WTC11 (cell line): ENCODE results near the gene RIN3. TPM values are rescaled to one million over a fixed set of nuclear protein-coding genes. Genes with fewer than 3 reads are reported as not detected.

Source experiments
- ATAC-seq: fragments of 200-7000 bp; cut with Tn5 transposase; 2 replicates; pipeline ENCODE4 v1.10.0; 2021; ENCODE audit warnings: mild to moderate bottlenecking, moderate library complexity
- CTCF ChIA-PET: fragments of 300-600 bp; sonication (Branson Sonifier 250); formaldehyde crosslinking; loops from one replicate; lab custom pipeline; 2021; ENCODE audit warnings: antibody characterized with exemption; lab: Charles Lee
- POLR2A ChIA-PET: fragments of 350-600 bp; sonication (Branson Sonifier 250); formaldehyde crosslinking; loops from one replicate; lab custom pipeline; 2021; ENCODE audit warnings: antibody characterized with exemption; lab: Charles Lee
- DNase-seq: peaks from one replicate; pipeline ENCODE4 v3.0.0; 2021; ENCODE audit warnings: low spot score
- H3K27ac Mint-ChIP-seq: 2 replicates; pipeline ENCODE4 v1.8.0; 2021; ENCODE audit warnings: mixed read lengths
- H3K27me3 Mint-ChIP-seq: 2 replicates; pipeline ENCODE4 v1.8.0; 2021; ENCODE audit warnings: low read depth, mild to moderate bottlenecking, moderate library complexity, mixed read lengths
- H3K36me3 Mint-ChIP-seq: 2 replicates; pipeline ENCODE4 v1.8.0; 2021; ENCODE audit warnings: mixed read lengths
- H3K4me1 Mint-ChIP-seq: 2 replicates; pipeline ENCODE4 v1.8.0; 2022; ENCODE audit warnings: mixed read lengths
- H3K4me3 Mint-ChIP-seq: 2 replicates; pipeline ENCODE4 v1.8.0; 2021; ENCODE audit warnings: mild to moderate bottlenecking, moderate library complexity, mixed read lengths
- H3K9me3 Mint-ChIP-seq: 2 replicates; pipeline ENCODE4 v1.8.0; 2021; ENCODE audit warnings: mixed read lengths
- CBFB ChIP-seq: sonication (generic); formaldehyde crosslinking; IDR thresholded peaks from 2 replicates; pipeline ENCODE4 v1.8.1; 2022; ENCODE audit warnings: mild to moderate bottlenecking, low read depth, missing genetic modification reagents
- ELF4 ChIP-seq: sonication (generic); formaldehyde crosslinking; IDR thresholded peaks from 2 replicates; pipeline ENCODE4 v1.8.1; 2022; ENCODE audit warnings: low read depth, mild to moderate bottlenecking, moderate library complexity, missing genetic modification reagents
- ESRRA ChIP-seq: sonication (generic); formaldehyde crosslinking; IDR thresholded peaks from 2 replicates; pipeline ENCODE4 v1.8.1; 2022; ENCODE audit warnings: mild to moderate bottlenecking, missing genetic modification reagents, borderline replicate concordance
- FOXJ3 ChIP-seq: sonication (generic); formaldehyde crosslinking; IDR thresholded peaks from 2 replicates; pipeline ENCODE4 v1.9.0; 2021; ENCODE audit warnings: missing genetic modification reagents, mild to moderate bottlenecking, borderline replicate concordance
- FOXP1 ChIP-seq: sonication (generic); formaldehyde crosslinking; IDR thresholded peaks from 2 replicates; pipeline ENCODE4 v1.8.0; 2022; ENCODE audit warnings: missing genetic modification reagents, mild to moderate bottlenecking, moderate library complexity, borderline replicate concordance
- GRHL2 ChIP-seq: fragments of 250-450 bp; sonication (Bioruptor Pico); IDR thresholded peaks from 2 replicates; pipeline ENCODE4 v1.8.0; 2022; ENCODE audit warnings: mild to moderate bottlenecking, moderate library complexity; ENCODE audit not compliant: insufficient replicate concordance, severe bottlenecking
- GTF2I ChIP-seq: fragments of 250-450 bp; sonication (Bioruptor Pico); conservative IDR thresholded peaks from 2 replicates; pipeline ENCODE4 v1.4.0; 2021; ENCODE audit warnings: mild to moderate bottlenecking
- IRF2 ChIP-seq: sonication (generic); formaldehyde crosslinking; IDR thresholded peaks from 2 replicates; pipeline ENCODE4 v1.8.0; 2022; ENCODE audit warnings: low read depth, missing genetic modification reagents, borderline replicate concordance
- JUN ChIP-seq: sonication (generic); formaldehyde crosslinking; IDR thresholded peaks from 2 replicates; pipeline ENCODE4 v1.8.0; 2023; ENCODE audit warnings: mild to moderate bottlenecking, missing genetic modification reagents
- MXD4 ChIP-seq: fragments of 250-450 bp; sonication (Bioruptor Pico); IDR thresholded peaks from 2 replicates; pipeline ENCODE4 v1.8.0; 2021; ENCODE audit warnings: mild to moderate bottlenecking, moderate library complexity, borderline replicate concordance
- NR1H2 ChIP-seq: sonication (generic); formaldehyde crosslinking; IDR thresholded peaks from 2 replicates; pipeline ENCODE4 v1.9.0; 2021; ENCODE audit warnings: mild to moderate bottlenecking, moderate library complexity, missing genetic modification reagents
- SOX15 ChIP-seq: fragments of 250-450 bp; sonication (Bioruptor Pico); IDR thresholded peaks from 2 replicates; pipeline ENCODE4 v1.9.0; 2021; ENCODE audit warnings: mild to moderate bottlenecking
- SP1 ChIP-seq: sonication (generic); formaldehyde crosslinking; conservative IDR thresholded peaks from 2 replicates; pipeline ENCODE4 v1.8.1; 2022; ENCODE audit warnings: missing genetic modification reagents
- TP53 ChIP-seq: sonication (generic); formaldehyde crosslinking; IDR thresholded peaks from 2 replicates; pipeline ENCODE4 v1.8.1; 2023; ENCODE audit warnings: mild to moderate bottlenecking, missing genetic modification reagents
- ZBTB21 ChIP-seq: sonication (generic); formaldehyde crosslinking; IDR thresholded peaks from 2 replicates; pipeline ENCODE4 v1.8.1; 2023; ENCODE audit warnings: mild to moderate bottlenecking, missing genetic modification reagents, borderline replicate concordance
- ZNF232 ChIP-seq: sonication (generic); formaldehyde crosslinking; IDR thresholded peaks from 2 replicates; pipeline ENCODE4 v1.8.0; 2022; ENCODE audit warnings: mild to moderate bottlenecking, missing genetic modification reagents
- ZNF671 ChIP-seq: fragments of 250-450 bp; sonication (Bioruptor Pico); IDR thresholded peaks from 2 replicates; pipeline ENCODE4 v1.8.0; 2021; ENCODE audit warnings: mild to moderate bottlenecking
- total RNA-seq: library from RNA; stranded (reverse); gene quantifications from 3 replicates; pipeline ENCODE4 v1.2.3, GENCODE V29; 2021
- TF ChIP-seq, protein P1 (sequence below): sonication (generic); formaldehyde crosslinking; IDR thresholded peaks from 2 replicates; pipeline ENCODE4 v1.8.1; 2023; ENCODE audit warnings: mild to moderate bottlenecking, missing genetic modification reagents, moderate library complexity
- TF ChIP-seq, protein P2 (sequence below): sonication (generic); formaldehyde crosslinking; IDR thresholded peaks from 2 replicates; pipeline ENCODE4 v1.8.1; 2023; ENCODE audit warnings: mild to moderate bottlenecking, missing genetic modification reagents, borderline replicate concordance
- TF ChIP-seq, protein P3 (sequence below): sonication (generic); formaldehyde crosslinking; IDR thresholded peaks from 2 replicates; pipeline ENCODE4 v1.8.0; 2022; ENCODE audit warnings: mild to moderate bottlenecking, missing genetic modification reagents

Gene RIN3
- total RNA-seq, 1 experiment from 2014 or later, result 3.3 TPM

DNA sequence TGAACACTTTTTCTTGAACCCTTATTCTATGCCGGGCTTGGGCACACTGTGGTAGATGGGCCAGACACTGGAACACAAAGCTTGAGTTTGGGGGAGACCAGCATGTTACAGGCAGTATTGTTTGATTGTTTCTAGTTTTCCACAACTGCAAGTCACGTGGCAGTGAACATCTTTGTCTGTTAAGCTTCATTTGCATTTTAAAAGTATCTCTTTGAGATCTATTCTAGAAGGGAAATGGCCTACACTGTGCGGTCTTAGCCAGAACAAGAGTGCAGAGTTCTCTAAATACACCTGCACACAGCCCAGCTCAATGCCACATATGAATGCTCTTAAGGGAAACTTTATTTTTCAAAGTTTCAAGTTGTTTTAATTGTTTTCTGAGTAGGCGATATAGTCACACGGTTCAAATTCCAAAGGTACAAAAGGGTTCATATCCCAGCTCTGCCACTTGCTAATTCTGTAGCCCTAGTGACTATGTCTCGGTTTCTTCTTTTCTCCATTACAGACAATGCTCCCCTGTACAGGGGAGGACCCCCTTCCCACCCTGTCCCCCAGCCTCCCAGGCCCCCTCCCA, 24.9 kb downstream of the RIN3 start:
- DNase-seq (no peak), ATAC-seq (no peak)
- no peaks in the 10 kb centered on the region for H3K27me3 Mint-ChIP-seq
- peaks cover 6% of the 10 kb centered on the region for H3K4me1 Mint-ChIP-seq
- TF ChIP-seq, protein P1, sequence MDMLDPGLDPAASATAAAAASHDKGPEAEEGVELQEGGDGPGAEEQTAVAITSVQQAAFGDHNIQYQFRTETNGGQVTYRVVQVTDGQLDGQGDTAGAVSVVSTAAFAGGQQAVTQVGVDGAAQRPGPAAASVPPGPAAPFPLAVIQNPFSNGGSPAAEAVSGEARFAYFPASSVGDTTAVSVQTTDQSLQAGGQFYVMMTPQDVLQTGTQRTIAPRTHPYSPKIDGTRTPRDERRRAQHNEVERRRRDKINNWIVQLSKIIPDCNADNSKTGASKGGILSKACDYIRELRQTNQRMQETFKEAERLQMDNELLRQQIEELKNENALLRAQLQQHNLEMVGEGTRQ (CRISPR knock-in tag), result peak; percentile 57
- no peak for TF ChIP-seq JUN (CRISPR knock-in tag)
- H3K27ac Mint-ChIP-seq, result 0 out of 2 replicates have a peak overlapping the region, but pooled peaks have one; percentile 14
- ChIA-PET POLR2A (no interaction called here), CTCF (interaction anchor here (0.9 kb wide), 1 partner anchor 148 kb away, joined by 4 read pairs; no protein-coding TSS in a partner anchor)
- H3K4me3 Mint-ChIP-seq, result no peak overlapping the region
- no peaks in the 10 kb centered on the region for H3K36me3 Mint-ChIP-seq
- H3K9me3 Mint-ChIP-seq, result no peaks in the 10 kb centered on the region

DNA sequence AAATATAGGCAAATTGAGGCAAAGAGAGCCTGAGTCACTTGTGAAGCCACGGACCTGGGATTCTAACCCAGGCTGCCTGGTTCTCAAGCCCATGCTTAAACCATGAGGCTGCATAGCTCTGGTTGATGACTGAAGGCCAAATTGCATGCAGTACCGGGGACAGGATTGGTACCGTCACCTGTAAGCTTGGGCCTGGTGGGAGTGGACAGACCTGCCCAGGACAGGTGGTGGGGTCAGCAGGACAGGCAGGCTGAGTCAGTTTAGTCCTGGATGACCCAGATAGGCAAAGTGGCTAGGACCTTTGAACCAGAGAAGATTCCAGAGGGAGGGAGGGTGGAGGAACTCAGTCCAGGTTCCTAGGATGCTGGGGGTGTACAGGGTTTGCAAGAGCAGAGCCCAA, 25.8 kb downstream of the RIN3 start:
- Mint-ChIP-seq H3K27me3 (no peaks in the 10 kb centered on the region), H3K27ac (no peak overlapping the region), H3K9me3 (no peaks in the 10 kb centered on the region), H3K4me3 (no peak overlapping the region), H3K4me1 (peaks cover 6% of the 10 kb centered on the region), H3K36me3 (no peaks in the 10 kb centered on the region)
- TF ChIP-seq NR1H2 (CRISPR knock-in tag), result no peak
- TF ChIP-seq SP1, result no peak
- TF ChIP-seq ELF4 (CRISPR knock-in tag), result no peak
- TF ChIP-seq ZNF232 (CRISPR knock-in tag), result no peak
- no peak for TF ChIP-seq SOX15 (CRISPR knock-in tag)
- TF ChIP-seq ZNF671 (CRISPR knock-in tag), result no peak
- no peak for TF ChIP-seq FOXJ3 (CRISPR knock-in tag)
- TF ChIP-seq ZBTB21 (CRISPR knock-in tag), result no peak
- TF ChIP-seq GTF2I (CRISPR knock-in tag), result no peak
- ChIA-PET POLR2A (no interaction called here), CTCF (no interaction called here)
- ATAC-seq (no peak), DNase-seq (no peak)

DNA sequence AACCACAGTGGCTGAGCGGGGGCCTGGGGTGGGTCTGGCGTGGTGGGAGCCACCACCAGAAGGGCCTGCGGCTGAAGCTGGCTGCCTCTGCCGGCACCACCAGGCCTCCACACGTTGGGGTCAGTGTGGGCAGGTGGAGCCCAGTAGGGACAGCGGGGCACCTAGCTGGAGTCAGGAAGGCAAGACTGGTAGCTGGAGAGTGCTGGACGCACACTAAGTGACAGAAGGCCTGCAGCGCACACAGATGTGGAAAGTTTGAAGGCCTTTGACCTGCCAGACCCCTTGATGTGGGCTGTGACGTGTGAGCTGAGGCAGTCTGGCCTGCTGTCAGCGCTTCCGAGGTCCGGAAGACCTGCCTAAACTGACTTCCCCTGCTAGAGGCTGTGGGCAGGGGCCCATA, 26.3 kb downstream of the RIN3 start:
- ATAC-seq (no peak), DNase-seq (no peak)
- Mint-ChIP-seq H3K4me3 (no peak overlapping the region), H3K9me3 (no peaks in the 10 kb centered on the region), H3K4me1 (peaks cover 6% of the 10 kb centered on the region), H3K27ac (no peak overlapping the region), H3K27me3 (no peaks in the 10 kb centered on the region), H3K36me3 (no peaks in the 10 kb centered on the region)
- POLR2A ChIA-PET, result no interaction called here
- CTCF ChIA-PET, result no interaction called here
- TF ChIP-seq TP53 (CRISPR knock-in tag) (no peak), ESRRA (CRISPR knock-in tag) (no peak), IRF2 (CRISPR knock-in tag) (no peak), CBFB (CRISPR knock-in tag) (no peak), GRHL2 (CRISPR knock-in tag) (no peak), FOXP1 (no peak), ZNF232 (CRISPR knock-in tag) (no peak), MXD4 (CRISPR knock-in tag) (no peak)
- TF ChIP-seq, protein P2, sequence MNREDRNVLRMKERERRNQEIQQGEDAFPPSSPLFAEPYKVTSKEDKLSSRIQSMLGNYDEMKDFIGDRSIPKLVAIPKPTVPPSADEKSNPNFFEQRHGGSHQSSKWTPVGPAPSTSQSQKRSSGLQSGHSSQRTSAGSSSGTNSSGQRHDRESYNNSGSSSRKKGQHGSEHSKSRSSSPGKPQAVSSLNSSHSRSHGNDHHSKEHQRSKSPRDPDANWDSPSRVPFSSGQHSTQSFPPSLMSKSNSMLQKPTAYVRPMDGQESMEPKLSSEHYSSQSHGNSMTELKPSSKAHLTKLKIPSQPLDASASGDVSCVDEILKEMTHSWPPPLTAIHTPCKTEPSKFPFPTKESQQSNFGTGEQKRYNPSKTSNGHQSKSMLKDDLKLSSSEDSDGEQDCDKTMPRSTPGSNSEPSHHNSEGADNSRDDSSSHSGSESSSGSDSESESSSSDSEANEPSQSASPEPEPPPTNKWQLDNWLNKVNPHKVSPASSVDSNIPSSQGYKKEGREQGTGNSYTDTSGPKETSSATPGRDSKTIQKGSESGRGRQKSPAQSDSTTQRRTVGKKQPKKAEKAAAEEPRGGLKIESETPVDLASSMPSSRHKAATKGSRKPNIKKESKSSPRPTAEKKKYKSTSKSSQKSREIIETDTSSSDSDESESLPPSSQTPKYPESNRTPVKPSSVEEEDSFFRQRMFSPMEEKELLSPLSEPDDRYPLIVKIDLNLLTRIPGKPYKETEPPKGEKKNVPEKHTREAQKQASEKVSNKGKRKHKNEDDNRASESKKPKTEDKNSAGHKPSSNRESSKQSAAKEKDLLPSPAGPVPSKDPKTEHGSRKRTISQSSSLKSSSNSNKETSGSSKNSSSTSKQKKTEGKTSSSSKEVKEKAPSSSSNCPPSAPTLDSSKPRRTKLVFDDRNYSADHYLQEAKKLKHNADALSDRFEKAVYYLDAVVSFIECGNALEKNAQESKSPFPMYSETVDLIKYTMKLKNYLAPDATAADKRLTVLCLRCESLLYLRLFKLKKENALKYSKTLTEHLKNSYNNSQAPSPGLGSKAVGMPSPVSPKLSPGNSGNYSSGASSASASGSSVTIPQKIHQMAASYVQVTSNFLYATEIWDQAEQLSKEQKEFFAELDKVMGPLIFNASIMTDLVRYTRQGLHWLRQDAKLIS, result no peak
- TF ChIP-seq, protein P3, sequence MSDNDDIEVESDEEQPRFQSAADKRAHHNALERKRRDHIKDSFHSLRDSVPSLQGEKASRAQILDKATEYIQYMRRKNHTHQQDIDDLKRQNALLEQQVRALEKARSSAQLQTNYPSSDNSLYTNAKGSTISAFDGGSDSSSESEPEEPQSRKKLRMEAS (CRISPR knock-in tag), result no peak
